ENCODE results near the gene ACTRT2.

GRCh38 chr1:3018576-3018975 lies 2.7 kb upstream of the ACTRT2 start:
- TF ChIP-seq POLR2A (IDR thresholded peaks at IDR 0.05): no peak
- TF ChIP-seq, protein P1, sequence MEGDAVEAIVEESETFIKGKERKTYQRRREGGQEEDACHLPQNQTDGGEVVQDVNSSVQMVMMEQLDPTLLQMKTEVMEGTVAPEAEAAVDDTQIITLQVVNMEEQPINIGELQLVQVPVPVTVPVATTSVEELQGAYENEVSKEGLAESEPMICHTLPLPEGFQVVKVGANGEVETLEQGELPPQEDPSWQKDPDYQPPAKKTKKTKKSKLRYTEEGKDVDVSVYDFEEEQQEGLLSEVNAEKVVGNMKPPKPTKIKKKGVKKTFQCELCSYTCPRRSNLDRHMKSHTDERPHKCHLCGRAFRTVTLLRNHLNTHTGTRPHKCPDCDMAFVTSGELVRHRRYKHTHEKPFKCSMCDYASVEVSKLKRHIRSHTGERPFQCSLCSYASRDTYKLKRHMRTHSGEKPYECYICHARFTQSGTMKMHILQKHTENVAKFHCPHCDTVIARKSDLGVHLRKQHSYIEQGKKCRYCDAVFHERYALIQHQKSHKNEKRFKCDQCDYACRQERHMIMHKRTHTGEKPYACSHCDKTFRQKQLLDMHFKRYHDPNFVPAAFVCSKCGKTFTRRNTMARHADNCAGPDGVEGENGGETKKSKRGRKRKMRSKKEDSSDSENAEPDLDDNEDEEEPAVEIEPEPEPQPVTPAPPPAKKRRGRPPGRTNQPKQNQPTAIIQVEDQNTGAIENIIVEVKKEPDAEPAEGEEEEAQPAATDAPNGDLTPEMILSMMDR (IDR thresholded peaks at IDR 0.05): no peak
- TF ChIP-seq POLR2AphosphoS5 (IDR thresholded peaks at IDR 0.05): no peak
